ENCODE data around the gene TBL1X. TPM values are rescaled to one million over a fixed set of nuclear protein-coding genes. Genes with fewer than 3 reads are reported as not detected.

Gene TBL1X
- total and polyA plus RNA-seq, 12 donors: 1.8 to 14.1 (median 9.8) TPM

GRCh38 chrX:9461087-9461486, 3.8 kb upstream of the TBL1X start:
- Histone ChIP-seq H3K27me3 (peaks cover 0 to 58% (median 0%) of the 10 kb centered on the region in 7 donors), H3K4me3 (no peak overlapping the region), H3K36me3 (no peaks in the 10 kb centered on the region), H3K4me1 (peaks cover 0 to 31% (median 5%) of the 10 kb centered on the region in 9 donors), H3K27ac (no peak overlapping the region), H3K9me3 (no peaks in the 10 kb centered on the region)
- TF ChIP-seq CTCF (IDR thresholded peaks at IDR 0.05): no peak
- DNase-seq (no peak), ATAC-seq (no peak)
- WGBS, 2 donors: 80% methylated on average over 6 of the region's 6 CpGs
- intact Hi-C loops (cut with DNase I): loop anchor here in 6 of 10 donors (5.0 to 10.0 kb wide), 6 partner anchors 74 to 246 kb away; no protein-coding TSS in a partner anchor

GRCh38 chrX:9462456-9462855, 2.4 kb upstream of the TBL1X start:
- peaks cover 0 to 44% (median 13%) of the 10 kb centered on the region in 9 donors for H3K4me1 ChIP-seq
- WGBS, 2 donors: 48 to 53% methylated on average over 6 of the region's 6 CpGs
- H3K36me3 ChIP-seq: no peaks in the 10 kb centered on the region
- intact Hi-C loops (cut with DNase I): loop anchor here in 7 of 10 donors (2.0 to 10.0 kb wide), 9 partner anchors 72 to 246 kb away; no protein-coding TSS in a partner anchor
- DNase-seq: no peak
- no peak overlapping the region for H3K4me3 ChIP-seq
- TF ChIP-seq CTCF (IDR thresholded peaks at IDR 0.05): no peak
- no peaks in the 10 kb centered on the region for H3K9me3 ChIP-seq
- ATAC-seq: no peak
- peaks cover 0 to 68% (median 0%) of the 10 kb centered on the region in 7 donors for H3K27me3 ChIP-seq
- H3K27ac ChIP-seq: peak overlapping the region in 3 of 10 donors; percentile 9 to 68 (median 11)

- DNase-seq (peak; percentile 6 to 22), ATAC-seq (peak in 5 of 8 donors; percentile 1 to 23 (median 5))
- H3K4me1 ChIP-seq: peaks cover 0 to 46% (median 14%) of the 10 kb centered on the region in 9 donors
- no peak for TF ChIP-seq CTCF (IDR thresholded peaks at IDR 0.05)
- 0 to 1% methylated on average over 35 to 85 of the region's 87 CpGs for WGBS, 2 donors
- no peaks in the 10 kb centered on the region for H3K9me3 ChIP-seq
- peak overlapping the region; percentile 44 to 77 (median 71) for H3K4me3 ChIP-seq
- no peaks in the 10 kb centered on the region for H3K36me3 ChIP-seq
- peak overlapping the region; percentile 52 to 84 (median 76) for H3K27ac ChIP-seq
- intact Hi-C loops (cut with DNase I): loop anchor here in 6 of 10 donors (2.0 to 10.0 kb wide), 6 partner anchors 69 to 209 kb away; no protein-coding TSS in a partner anchor
- peaks cover 0 to 82% (median 0%) of the 10 kb centered on the region in 7 donors for H3K27me3 ChIP-seq
Measured at GRCh38 chrX:9465380-9466123, 694 bp downstream of the TBL1X start.

GRCh38 chrX:9466124-9466495, 1.3 kb downstream of the TBL1X start:
- 1 to 2% methylated on average over 23 to 31 of the region's 31 CpGs for WGBS, 2 donors
- peaks cover 0 to 46% (median 14%) of the 10 kb centered on the region in 9 donors for H3K4me1 ChIP-seq
- peak; percentile 42 for DNase-seq
- intact Hi-C loops (cut with DNase I): loop anchor here in 5 of 10 donors (10.0 kb wide), 5 partner anchors 69 to 209 kb away; no protein-coding TSS in a partner anchor
- H3K36me3 ChIP-seq: no peaks in the 10 kb centered on the region
- peak overlapping the region in 9 of 10 donors; percentile 52 to 84 (median 78) for H3K27ac ChIP-seq
- peak overlapping the region; percentile 44 to 77 (median 71) for H3K4me3 ChIP-seq
- TF ChIP-seq CTCF (IDR thresholded peaks at IDR 0.05): no peak
- ATAC-seq: peak; percentile 42 to 67 (median 56)
- peaks cover 0 to 78% (median 0%) of the 10 kb centered on the region in 7 donors for H3K27me3 ChIP-seq
- no peaks in the 10 kb centered on the region for H3K9me3 ChIP-seq
